ENCODE results near the gene SRSF3.
"Not testable (repeated sequence)": the region's sequence is repeated elsewhere in the genome, so short reads cannot be mapped to it uniquely, and the experiment has no call there.

The SRSF3 gene

GRCh38 chr6:36576578-36576977, 17.6 kb upstream of the SRSF3 start:
- DNase-seq = no peak

- DNase-seq = no peak
Observed at GRCh38 chr6:36577301-36577700, 16.9 kb upstream of the SRSF3 start.

DNA sequence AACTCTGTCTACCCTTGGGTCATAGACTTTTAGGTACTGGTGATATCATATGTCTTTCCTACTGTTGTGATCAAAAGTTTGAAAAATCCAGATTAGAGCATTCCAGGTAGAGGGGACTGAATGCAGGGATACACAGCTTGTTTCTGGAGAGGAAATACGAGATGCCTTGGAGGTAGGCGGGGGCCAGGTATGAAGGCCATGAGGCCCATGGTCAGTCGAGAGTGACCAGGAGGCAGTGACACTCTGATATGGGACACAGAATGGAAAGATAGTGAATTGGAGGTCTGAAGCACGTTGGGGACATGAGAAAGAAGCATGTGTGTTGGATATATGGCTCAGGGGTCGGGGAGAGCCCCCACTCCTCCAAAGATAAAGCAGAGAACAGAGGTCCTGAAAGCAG, 16.1 kb upstream of the SRSF3 start:
- no peak for DNase-seq

GRCh38 chr6:36578431-36578830, 15.7 kb upstream of the SRSF3 start:
- no peak for DNase-seq

- no peak for DNase-seq
Observed at GRCh38 chr6:36580184-36580526, 14.0 kb upstream of the SRSF3 start.

DNA sequence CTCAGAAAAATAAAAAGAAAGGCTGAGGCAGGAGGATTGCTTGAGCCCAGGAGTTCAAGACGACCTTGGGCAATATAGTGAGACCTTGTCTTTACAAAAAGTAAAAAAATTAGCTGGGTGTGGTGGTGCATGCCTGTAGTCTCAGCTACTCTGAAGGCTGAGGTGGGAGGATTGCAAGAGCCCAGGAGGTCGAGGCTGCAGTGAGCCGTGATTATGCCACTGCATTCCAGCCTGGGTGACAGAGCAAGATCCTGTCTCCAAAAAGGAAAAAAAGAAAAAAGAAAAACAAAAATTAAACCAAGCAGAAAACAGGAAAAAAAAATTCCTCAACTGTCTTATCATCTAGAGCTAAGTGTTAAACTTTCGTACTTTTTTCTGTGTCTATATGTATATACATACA, 12.4 kb upstream of the SRSF3 start:
- no peak for DNase-seq

DNA sequence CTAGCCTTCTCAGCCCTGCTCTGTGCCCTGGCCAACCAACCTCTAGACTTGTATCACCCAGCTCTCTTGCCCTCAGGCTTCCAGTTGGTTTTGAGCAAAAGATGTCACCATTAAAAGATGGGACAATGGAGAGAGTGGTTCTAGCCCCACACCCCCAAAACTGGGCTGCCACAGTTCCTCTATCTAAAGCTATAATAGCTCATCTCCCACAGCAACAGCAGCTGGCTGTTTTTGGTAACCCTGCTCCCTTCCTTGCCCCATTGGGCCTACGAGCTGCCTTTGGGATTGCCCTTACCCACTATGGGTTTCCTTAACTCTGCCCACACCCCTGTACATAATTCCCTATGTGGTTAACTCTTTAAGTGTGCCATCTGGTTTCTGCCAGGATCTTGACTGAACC, 7.6 kb upstream of the SRSF3 start:
- DNase-seq = no peak

GRCh38 chr6:36589025-36589400, 5.1 kb upstream of the SRSF3 start:
- not testable (repeated sequence) for DNase-seq

DNA sequence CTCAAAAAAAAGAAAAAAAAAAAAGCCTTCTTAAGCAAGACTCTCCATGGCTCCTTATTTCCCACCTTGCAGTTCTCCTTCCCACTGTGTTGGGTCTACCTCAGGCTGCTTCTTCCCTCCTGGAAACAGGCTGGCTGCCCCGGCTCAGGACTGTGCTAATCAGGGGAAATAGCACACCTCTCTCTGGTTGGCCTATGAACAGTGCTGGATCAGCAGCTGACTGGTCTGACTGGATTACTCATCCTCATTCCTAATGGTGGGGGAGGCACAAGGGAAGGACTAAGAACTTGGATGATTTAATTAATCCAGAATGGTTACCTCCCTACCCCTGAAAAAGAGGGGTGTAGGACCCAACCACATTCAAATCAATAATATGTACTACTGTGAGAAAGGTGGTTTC, 3.9 kb upstream of the SRSF3 start:
- DNase-seq = no peak

GRCh38 chr6:36592221-36592655, 1.9 kb upstream of the SRSF3 start:
- DNase-seq = no peak

DNA sequence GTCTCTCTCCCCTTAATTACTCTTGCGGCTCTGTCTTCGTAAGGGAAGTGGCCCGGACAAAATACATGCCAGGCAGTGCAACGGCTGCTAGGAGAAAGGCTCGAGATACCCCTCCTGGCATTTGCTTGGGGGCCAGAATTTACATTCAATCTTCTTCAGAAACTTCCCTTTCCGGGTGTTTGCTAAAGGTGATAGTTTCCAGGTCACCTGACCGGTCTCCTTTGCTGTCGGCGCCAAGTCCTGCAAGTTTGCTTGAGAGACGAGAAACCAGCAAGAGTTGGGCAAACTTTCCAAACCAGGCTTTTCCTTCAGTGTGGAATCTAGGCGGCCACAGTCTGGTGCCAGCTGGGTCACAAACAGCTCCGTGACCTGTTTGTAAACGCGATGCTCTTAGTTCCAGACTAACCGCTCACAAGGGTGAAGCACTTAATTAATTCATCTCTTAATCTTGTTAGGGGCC, 563 bp upstream of the SRSF3 start:
- peak in 1 of 2 experiments; percentile 53 for DNase-seq

DNA sequence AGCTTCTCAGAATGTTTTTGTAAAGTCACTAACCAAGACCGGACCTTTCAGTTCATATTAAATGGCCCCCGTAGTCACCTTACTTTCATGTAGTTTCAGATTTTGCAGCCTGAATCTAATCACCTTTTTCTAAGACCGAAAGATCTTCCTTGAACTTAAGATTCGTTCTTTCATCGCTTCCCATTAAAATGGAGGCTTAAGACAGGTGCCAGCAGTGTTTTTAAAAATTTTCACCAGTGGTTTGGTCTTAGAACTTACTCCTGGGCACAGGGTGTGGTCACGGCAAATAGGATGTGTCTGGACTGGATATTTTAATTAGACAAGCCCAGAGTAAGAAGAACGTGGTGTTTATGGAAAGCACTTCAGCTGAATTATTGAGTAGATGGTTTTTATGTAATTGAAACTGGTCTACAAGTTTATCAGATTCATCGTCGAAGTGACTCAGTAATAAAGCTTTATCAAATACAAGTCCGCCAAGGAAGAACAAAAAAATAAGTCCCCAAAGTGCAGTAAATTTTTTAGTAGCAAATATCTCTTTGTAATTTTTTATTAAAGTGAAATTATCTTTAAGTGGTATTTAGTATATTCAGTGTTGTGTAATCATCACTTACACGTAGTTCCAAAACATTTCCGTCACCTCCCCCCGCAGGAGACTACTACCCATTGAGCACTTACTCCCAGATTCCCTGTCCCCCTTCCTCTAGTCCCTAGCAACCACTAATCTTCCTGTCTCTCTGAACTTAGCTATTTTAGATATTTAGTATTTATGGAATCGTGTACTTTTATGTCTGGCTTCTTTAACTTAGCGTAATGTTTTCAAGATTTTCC, 868 bp downstream of the SRSF3 start:
- peak in 1 of 2 experiments; percentile 17 for DNase-seq

GRCh38 chr6:36596356-36596755, 2.2 kb downstream of the SRSF3 start:
- no peak for DNase-seq

- DNase-seq = no peak
Observed at GRCh38 chr6:36597775-36598174, 3.6 kb downstream of the SRSF3 start.

DNA sequence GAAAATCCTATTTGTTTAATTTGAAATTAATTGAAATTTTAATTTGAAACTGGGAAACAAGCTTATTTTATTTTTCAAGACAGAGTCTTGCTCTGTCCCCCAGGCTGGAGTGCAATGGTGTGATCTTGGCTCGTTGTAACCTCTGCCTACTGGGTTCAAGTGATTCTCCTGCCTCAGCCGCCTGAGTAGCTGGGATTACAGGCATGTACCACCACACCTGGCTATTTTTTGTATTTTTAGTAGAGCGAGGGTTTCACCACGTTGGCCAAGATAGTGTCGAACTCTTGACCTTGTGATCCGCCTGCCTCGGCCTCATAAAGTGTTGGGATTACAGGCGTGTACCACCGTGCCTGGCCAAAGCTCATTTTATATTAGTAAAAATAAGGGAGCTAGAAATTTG, 4.2 kb downstream of the SRSF3 start:
- DNase-seq = no peak

- no peak for DNase-seq
Observed at GRCh38 chr6:36598739-36599318, 4.7 kb downstream of the SRSF3 start.

- DNase-seq = peak in 1 of 2 experiments; percentile 14
Observed at GRCh38 chr6:36599791-36600209, 5.6 kb downstream of the SRSF3 start.

GRCh38 chr6:36600564-36601146, 6.5 kb downstream of the SRSF3 start:
- no peak for DNase-seq

DNA sequence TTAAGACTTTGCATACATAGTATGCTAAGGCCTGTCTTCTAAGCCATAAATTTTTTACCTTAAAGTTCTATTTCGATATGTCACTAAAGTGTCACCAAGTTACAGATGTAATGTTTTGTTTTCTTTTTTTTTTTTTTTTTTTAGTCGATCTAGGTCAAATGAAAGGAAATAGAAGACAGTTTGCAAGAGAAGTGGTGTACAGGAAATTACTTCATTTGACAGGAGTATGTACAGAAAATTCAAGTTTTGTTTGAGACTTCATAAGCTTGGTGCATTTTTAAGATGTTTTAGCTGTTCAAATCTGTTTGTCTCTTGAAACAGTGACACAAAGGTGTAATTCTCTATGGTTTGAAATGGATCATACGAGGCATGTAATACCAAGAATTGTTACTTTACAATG, 7.7 kb downstream of the SRSF3 start:
- not testable (repeated sequence) for DNase-seq

- no peak for DNase-seq
Observed at GRCh38 chr6:36603222-36604089, 9.3 kb downstream of the SRSF3 start.

DNA sequence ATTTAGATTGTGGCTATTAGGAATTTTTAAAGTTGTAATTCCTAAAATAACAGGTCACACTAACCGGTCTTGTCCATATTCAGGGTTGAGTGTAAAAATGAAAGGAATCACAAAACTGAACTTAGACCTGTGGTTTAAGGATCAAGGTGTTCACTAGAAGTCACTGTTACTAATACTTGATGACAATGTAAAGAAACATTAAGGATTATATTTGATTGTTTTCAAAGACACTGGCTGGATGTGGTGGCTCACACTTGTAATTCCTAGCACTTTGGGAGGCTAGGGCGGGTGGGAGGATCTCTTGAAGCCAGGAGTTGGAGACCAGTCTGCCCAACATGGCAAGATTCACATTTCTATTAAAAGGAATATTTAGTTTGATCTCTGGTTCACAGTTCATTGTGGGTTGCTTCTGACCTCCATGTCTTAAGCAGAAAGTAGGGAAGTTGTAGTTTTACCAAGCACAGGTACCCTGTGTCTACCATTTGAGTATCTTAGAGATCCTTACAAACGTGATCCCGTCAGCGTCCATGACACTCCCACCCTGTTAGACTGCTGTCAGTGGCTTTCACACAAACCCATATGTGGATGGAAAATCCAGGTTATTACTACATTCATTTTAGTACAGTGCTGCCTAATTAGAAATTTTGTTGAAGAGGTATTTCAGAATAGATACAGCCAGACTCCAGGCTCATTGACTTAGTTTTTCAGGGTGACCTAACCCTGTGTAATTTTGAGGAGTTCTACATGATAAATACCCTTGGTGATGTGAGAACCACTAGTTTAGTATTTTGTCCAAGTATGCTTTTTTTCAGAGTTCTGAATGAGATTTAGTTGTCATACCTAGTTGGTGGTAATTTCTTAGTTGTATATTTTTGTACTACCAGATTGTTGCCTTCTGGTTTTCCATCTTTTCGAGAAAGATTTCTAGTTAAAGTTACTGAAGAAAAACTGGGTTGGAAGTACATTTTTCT, 10.2 kb downstream of the SRSF3 start:
- no peak for DNase-seq

DNA sequence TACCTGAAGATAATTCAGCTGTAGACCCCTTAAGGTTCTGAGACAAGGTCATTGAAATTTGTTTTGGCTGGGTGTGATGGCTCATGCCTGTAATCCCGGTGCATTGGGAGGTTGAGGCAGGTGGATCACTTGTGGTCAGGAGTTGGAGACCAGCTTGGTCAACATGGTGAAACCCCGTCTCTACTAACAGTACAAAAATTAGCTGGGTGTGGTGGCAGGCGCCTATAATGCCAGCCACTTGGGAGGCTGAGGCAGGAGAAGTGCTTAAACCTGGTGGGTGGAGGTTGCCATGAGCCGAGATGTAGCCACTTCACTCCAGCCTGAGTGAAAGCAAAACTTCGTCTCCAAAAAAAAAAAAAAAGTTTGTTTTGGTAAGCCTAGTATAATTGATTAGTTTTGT, 11.0 kb downstream of the SRSF3 start:
- DNase-seq = no peak
